ENCODE measurements around the gene MACROD2. TPM values are rescaled to one million over a fixed set of nuclear protein-coding genes. Genes with fewer than 3 reads are reported as not detected.

The MACROD2 gene
- total RNA-seq, 1 experiment from 2014 or later: 1.6 TPM

- no peak overlapping the region for H4K5ac ChIP-seq (ENCODE audit: insufficient read length, low read depth, low read length)
- H2BK12ac ChIP-seq (ENCODE audit: insufficient read length, low read depth, low read length): no peak overlapping the region
- H4K20me1 ChIP-seq (ENCODE audit: control insufficient read depth, insufficient read depth, insufficient read length): no peaks in the 10 kb centered on the region
- H3K79me2 ChIP-seq (ENCODE audit: insufficient read depth, low read length): no peaks in the 10 kb centered on the region
- no peak for DNase-seq
- H3K4ac ChIP-seq (ENCODE audit: low read depth, low read length): no peak overlapping the region
- no peak for TF ChIP-seq CTCF (conservative IDR thresholded peaks at IDR 0.05)
- H4K91ac ChIP-seq (ENCODE audit: insufficient read length, low read depth, low read length): no peak overlapping the region
- H3K79me1 ChIP-seq (ENCODE audit: insufficient read depth, low read depth, low read length, poor library complexity, severe bottlenecking): no peaks in the 10 kb centered on the region
- no peak overlapping the region for H2BK20ac ChIP-seq (ENCODE audit: low read depth, low read length, poor library complexity, severe bottlenecking)
- no peak overlapping the region for H3K14ac ChIP-seq (ENCODE audit: insufficient read depth, low read length)
- no peak overlapping the region for H2BK120ac ChIP-seq (ENCODE audit: low read depth, low read length, poor library complexity, severe bottlenecking)
- H3K27me3 Mint-ChIP-seq (ENCODE audit: low read depth): no peaks in the 10 kb centered on the region
- H4K8ac ChIP-seq (replicated peaks; ENCODE audit: insufficient read length, low read depth, low read length): no peak overlapping the region
- H3T11ph ChIP-seq (ENCODE audit: low read length): no peak overlapping the region
- no peak overlapping the region for H3K23ac ChIP-seq (ENCODE audit: insufficient read length, low read depth, low read length)
- H3K36me3 Mint-ChIP-seq (ENCODE audit: insufficient read depth in 1 of 3, low read depth in 3 of 3): no peaks in the 10 kb centered on the region
- no peaks in the 10 kb centered on the region for H3K23me2 ChIP-seq (ENCODE audit: insufficient read length, low read depth, low read length, poor library complexity, severe bottlenecking)
- WGBS (ENCODE audit: extremely low coverage, insufficient read length, low lambda C conversion rate): no CpG with 5 or more reads among the region's 1 CpG
- H3K27ac ChIP-seq (ENCODE audit: insufficient read length, low read depth, low read length): no peak overlapping the region
- H3K9ac ChIP-seq (ENCODE audit: extremely low read depth, insufficient read length, low read length): no peak overlapping the region
- H2BK15ac ChIP-seq (ENCODE audit: low read depth, low read length): no peak overlapping the region
- H2BK5ac ChIP-seq (ENCODE audit: insufficient read length, low read length): no peak overlapping the region
- H3K56ac ChIP-seq (ENCODE audit: insufficient read length, low read depth, low read length): no peak overlapping the region
- no peak overlapping the region for H3K4me2 ChIP-seq (ENCODE audit: insufficient read depth, insufficient read length, low read length)
- H3K4me3 Mint-ChIP-seq: no peak overlapping the region
- no peaks in the 10 kb centered on the region for H3K9me3 ChIP-seq (ENCODE audit: control insufficient read depth, low read depth, low read length)
- H3K27me3 ChIP-seq (ENCODE audit: insufficient read depth, low read length): no peaks in the 10 kb centered on the region
- H3K4me1 ChIP-seq (ENCODE audit: insufficient read depth, low read length): no peaks in the 10 kb centered on the region
- 0 out of 7 replicates have a peak overlapping the region, but pooled peaks of 1 of the 3 experiments have one; percentile 69 for H3K27ac Mint-ChIP-seq
- H3K18ac ChIP-seq (ENCODE audit: insufficient read length, low read depth, low read length): no peak overlapping the region
- peaks cover 0 to 6% of the 10 kb centered on the region in 2 experiments; a peak in 2 of 5 replicates for H3K9me3 Mint-ChIP-seq
- H2AFZ ChIP-seq (ENCODE audit: low read length): no peak overlapping the region
- H3K4me1 Mint-ChIP-seq: no peaks in the 10 kb centered on the region
- H2AK5ac ChIP-seq (ENCODE audit: insufficient read length, low read length): no peak overlapping the region
These were observed 1169.4 kb downstream of the MACROD2 start for GRCh38 chr20:15164726-15165125.

All from H9 (cell line).